Right lobe of liver (tissue), 4 donors: ENCODE measurements around the gene LILRA5.
"Not testable (repeated sequence)": the region's sequence is repeated elsewhere in the genome, so short reads cannot be mapped to it uniquely, and the experiment has no call there.

Experiments used
- CTCF ChIP-seq, 4 donors: fragments of 200-600 bp in 3 of 4; fragments of 450-650 bp in 1 of 4; IDR thresholded peaks; one replicate each; pipeline versions ENCODE4 v1.5.1 to v1.8.0; 2016 to 2022; ENCODE audit warnings: antibody characterized with exemption in 4 of 4, mild to moderate bottlenecking in 2 of 4
- POLR2A ChIP-seq: fragments of 450-650 bp; IDR thresholded peaks from one replicate; pipeline ENCODE4 v1.6.1; 2017; ENCODE audit warnings: antibody characterized with exemption, mild to moderate bottlenecking
- donor health status: DM: no; HTN: no; CAD: no.
- donor health status: DM: no; HTN: no; CAD: no.
- donor health status: DM: no; HTN: yes; CAD: no.

- not testable (repeated sequence) for TF ChIP-seq POLR2A; CTCF (IDR thresholded peaks at IDR 0.05)
Observed at GRCh38 chr19:54286283-54286682, 26.7 kb downstream of the LILRA5 start.
